ENCODE measurements around the gene VPS26C. TPM values are rescaled to one million over a fixed set of nuclear protein-coding genes. Genes with fewer than 3 reads are reported as not detected.

The VPS26C gene
- total and polyA plus RNA-seq, 12 donors: 14.3 to 94.8 (median 58.7) TPM

- DNase-seq: no peak
- WGBS, 4 donors: 88 to 99% (median 94%) methylated on average over 3 of the region's 3 CpGs
- Histone ChIP-seq H3K27ac (no peak overlapping the region), H3K4me3 (no peak overlapping the region), H3K36me3 (replicated peaks in 1 of 2) (peaks cover 0 to 33% of the 10 kb centered on the region in 2 donors), H3K9me3 (replicated peaks in 1 of 3) (no peaks in the 10 kb centered on the region), H3K4me1 (replicated peaks in 1 of 2) (no peaks in the 10 kb centered on the region), H3K27me3 (no peaks in the 10 kb centered on the region)
- TF ChIP-seq POLR2A (IDR thresholded peaks at IDR 0.05) (no peak), CTCF (IDR thresholded peaks at IDR 0.05) (no peak)
- intact Hi-C loops (cut with DNase I): no loop called here
Observed at GRCh38 chr21:37181059-37181458, 86.1 kb downstream of the VPS26C start.

- Histone ChIP-seq H3K9me3 (replicated peaks in 1 of 3) (no peaks in the 10 kb centered on the region), H3K27ac (no peak overlapping the region), H3K4me1 (replicated peaks in 1 of 2) (no peaks in the 10 kb centered on the region), H3K36me3 (replicated peaks in 1 of 2) (peaks cover 0 to 34% of the 10 kb centered on the region in 2 donors), H3K27me3 (no peaks in the 10 kb centered on the region), H3K4me3 (no peak overlapping the region)
- intact Hi-C loops (cut with DNase I): no loop called here
- no peak for TF ChIP-seq CTCF (IDR thresholded peaks at IDR 0.05)
- TF ChIP-seq POLR2A (IDR thresholded peaks at IDR 0.05): no peak
- WGBS, 4 donors: 85 to 98% (median 92%) methylated on average over 5 of the region's 5 CpGs
- DNase-seq: no peak
Observed at GRCh38 chr21:37176716-37177115, 90.4 kb downstream of the VPS26C start.

Small RNA genes within 50 kb of the gene (small RNA-seq; reads per million reads assigned to genes)
- gene RN7SL678P: 0 reads per million in 2 donors

Other genes with a start within 250 kb of the VPS26C start
- 10 to 100 TPM in 8 of 9 donors, 1 to 10 TPM in 1; 7.3 to 97.3 (median 55.4) TPM for gene PIGP, start 194.3 kb downstream of the VPS26C start, total RNA-seq
- gene PIGP, start 194.3 kb downstream of the VPS26C start, polyA plus RNA-seq: 100 to 1,000 TPM in 1 of 3 donors, 10 to 100 TPM in 2; 23.2 to 236 (median 33.9) TPM
- 100 to 1,000 TPM in 8 of 9 donors, 10 to 100 TPM in 1; 96.8 to 286 (median 145) TPM for gene TTC3, start 194.1 kb downstream of the VPS26C start, total RNA-seq
- 100 to 1,000 TPM in 1 of 3 donors, 10 to 100 TPM in 2; 37.9 to 109 (median 53.6) TPM for gene TTC3, start 194.1 kb downstream of the VPS26C start, polyA plus RNA-seq
- 10 to 100 TPM; 53.0 to 92.3 (median 68.4) TPM for gene DYRK1A, start 99.4 kb upstream of the VPS26C start, total RNA-seq
- 10 to 100 TPM; 23.6 to 49.9 (median 26.6) TPM for gene DYRK1A, start 99.4 kb upstream of the VPS26C start, polyA plus RNA-seq